PFSK-1 (cell line): Measurements from ENCODE around the gene AQP5.

Experiments used
- FOXP2 ChIP-seq: optimal IDR thresholded peaks from 2 replicates; pipeline ENCODE3; 2011; ENCODE audit warnings: borderline replicate concordance, control low read depth, inconsistent platforms; ENCODE audit not compliant: insufficient read depth; ENCODE audit errors: extremely low read length, extremely low read depth
- POLR2AphosphoS5 ChIP-seq: IDR thresholded peaks from 2 replicates; pipeline ENCODE4 v1.6.1; 2012; ENCODE audit warnings: low read depth, mild to moderate bottlenecking, control low read depth, low read length, moderate library complexity
- REST ChIP-seq, 2 experiments: IDR thresholded peaks; 2 replicates each; pipeline versions ENCODE4 v1.6.1 to v1.8.0; 2011 to 2012; ENCODE audit warnings: low read depth in 2 of 2, low read length in 2 of 2, control low read depth in 1 of 2, inconsistent platforms in 1 of 2, mild to moderate bottlenecking in 1 of 2, moderate library complexity in 1 of 2; ENCODE audit not compliant: insufficient read depth in 1 of 2
- SIN3A ChIP-seq: IDR thresholded peaks from 2 replicates; pipeline ENCODE4 v1.6.1; 2012; ENCODE audit warnings: mild to moderate bottlenecking, low read length, moderate library complexity, borderline replicate concordance; ENCODE audit not compliant: insufficient read depth
- TAF1 ChIP-seq: IDR thresholded peaks from 2 replicates; pipeline ENCODE4 v1.6.1; 2012; ENCODE audit warnings: low read length, control low read depth, borderline replicate concordance; ENCODE audit not compliant: insufficient read depth

AQP5 gene

GRCh38 chr12:49929581-49929980, 32.1 kb upstream of the AQP5 start:
- TF ChIP-seq FOXP2, result no peak
- TF ChIP-seq TAF1, result no peak
- no peak for TF ChIP-seq SIN3A
- no peak for TF ChIP-seq POLR2AphosphoS5
- TF ChIP-seq REST (IDR thresholded peaks at IDR 0.05; ENCODE audit: insufficient read depth in 1 of 2, low read depth in 2 of 2, low read length in 2 of 2), result no peak

GRCh38 chr12:49930515-49931288, 31.0 kb upstream of the AQP5 start:
- TF ChIP-seq SIN3A (no peak), FOXP2 (no peak), POLR2AphosphoS5 (no peak), TAF1 (no peak), REST (IDR thresholded peaks at IDR 0.05; ENCODE audit: insufficient read depth in 1 of 2, low read depth in 2 of 2, low read length in 2 of 2) (no peak)

GRCh38 chr12:49932023-49932422, 29.6 kb upstream of the AQP5 start:
- no peak for TF ChIP-seq POLR2AphosphoS5
- TF ChIP-seq SIN3A, result no peak
- TF ChIP-seq TAF1, result no peak

- TF ChIP-seq SIN3A (no peak), TAF1 (no peak), REST (IDR thresholded peaks at IDR 0.05; ENCODE audit: insufficient read depth in 1 of 2, low read depth in 2 of 2, low read length in 2 of 2) (no peak), POLR2AphosphoS5 (no peak), FOXP2 (no peak)
Observed at GRCh38 chr12:49932533-49933130, 29.0 kb upstream of the AQP5 start.

GRCh38 chr12:49933796-49934195, 27.9 kb upstream of the AQP5 start:
- TF ChIP-seq POLR2AphosphoS5 (no peak), REST (IDR thresholded peaks at IDR 0.05; ENCODE audit: insufficient read depth in 1 of 2, low read depth in 2 of 2, low read length in 2 of 2) (no peak), FOXP2 (no peak), TAF1 (no peak), SIN3A (no peak)
